Adrenal gland (tissue), 12 donors: ENCODE data around the gene HORMAD2. TPM values are rescaled to one million over a fixed set of nuclear protein-coding genes. Genes with fewer than 3 reads are reported as not detected.

Source experiments
- DNase-seq, 7 donors: peaks; one replicate each; pipeline ENCODE4 v3.0.0-alpha.2; 2019 to 2020
- H3K27ac ChIP-seq, 5 donors: fragments of 200-600 bp; sonication (generic) in 4 of 5; 1 replicate in 3 of 5; 2 replicates in 2 of 5; pipeline versions ENCODE4 v1.5.1 to v1.8.0; 2016 to 2020; ENCODE audit warnings: mild to moderate bottlenecking in 1 of 5
- H3K27me3 ChIP-seq: fragments of 200-600 bp; 2 replicates; pipeline ENCODE4 v1.8.0; 2021
- H3K36me3 ChIP-seq, 2 donors: fragments of 200-600 bp; replicated peaks in 1 of 2; 1 replicate in 1 of 2; 2 replicates in 1 of 2; pipeline versions ENCODE4 v1.5.1 to v1.8.0; 2018 to 2022
- H3K4me1 ChIP-seq, 2 donors: fragments of 200-600 bp; replicated peaks in 1 of 2; 1 replicate in 1 of 2; 2 replicates in 1 of 2; pipeline versions ENCODE4 v1.5.1 to v1.8.0; 2018 to 2021
- H3K4me3 ChIP-seq, 4 donors: fragments of 200-600 bp; sonication (generic) in 3 of 4; one replicate each; pipeline ENCODE4 v1.5.1; 2016 to 2018
- H3K9me3 ChIP-seq, 3 donors: fragments of 200-600 bp; sonication (generic) in 1 of 3; replicated peaks in 1 of 3; 1 replicate in 2 of 3; 2 replicates in 1 of 3; pipeline versions ENCODE4 v1.5.1 to v1.8.0; 2016 to 2021
- CTCF ChIP-seq, 6 experiments: fragments of 450-650 bp in 4 of 6; fragments of 200-600 bp in 2 of 6; sonication (generic) in 1 of 6; IDR thresholded peaks; 1 replicate in 5 of 6; 2 replicates in 1 of 6; pipeline versions ENCODE4 v1.5.1 to v1.8.0; 2016 to 2021; ENCODE audit warnings: antibody characterized with exemption in 6 of 6, mild to moderate bottlenecking in 2 of 6, moderate library complexity in 1 of 6
- POLR2A ChIP-seq, 2 donors: fragments of 450-650 bp; IDR thresholded peaks; one replicate each; pipeline ENCODE4 v1.6.1; 2017; ENCODE audit warnings: antibody characterized with exemption in 2 of 2, mild to moderate bottlenecking in 2 of 2, moderate library complexity in 1 of 2
- WGBS, 4 donors: extraction: QIAGEN DNeasy Blood & Tissue Kit in 2 of 4; methylation state at CpG; one replicate each; pipeline versions ENCODE4 v1.1.5 to v1.1.7; 2013 to 2017; 5-methylcytosine and 5-hydroxymethylcytosine counted together
- intact Hi-C, 2 donors: fragments of 100-400 bp; cut with DNase I; formaldehyde crosslinking; loops; one replicate each; pipeline versions ENCODE4 v1.14.1 to v1.15.0; 2022 to 2023
- polyA plus RNA-seq, 3 donors: library from polyadenylated mRNA; stranded (reverse); fragments of 200-250 nt in 2 of 3; fragments of 350-450 nt in 1 of 3; fragmentation: Illumina TruSeq in 1 of 3; extraction: RNeasy Lipid Tissue Mini Kit (QIAGEN cat#74804) in 1 of 3; gene quantifications; one replicate each; pipeline ENCODE4 v1.2.3, GENCODE V29; 2013 to 2014
- total RNA-seq, 9 donors: library from RNA; depleted of rRNA in 4 of 9; stranded (reverse); fragments of >200 nt in 4 of 9; fragments of 120-200 nt in 1 of 9; fragmentation: NEBNext Ultra II Directional in 1 of 9; extraction: Animal tissue kit (Norgen Biotek cat#: 25700) in 1 of 9; gene quantifications; one replicate each; pipeline versions ENCODE4 v1.1.0 to v1.2.4, GENCODE V29; 2013 to 2023
- donor health status: healthy with polysubstance abuse.
- donor health status: Bipolar disorder and iron deficiency.
- donor health status: DM: yes; HTN: yes; CAD: no.
- donor health status: DM: no; HTN: no; CAD: no.
- donor health status: DM: no; HTN: no; CAD: no.
- donor health status: DM: yes; HTN: yes; CAD: no.

HORMAD2 gene
- total and polyA plus RNA-seq, 12 donors: not detected

- Histone ChIP-seq H3K4me3 (no peak overlapping the region), H3K4me1 (no peaks in the 10 kb centered on the region), H3K9me3 (no peaks in the 10 kb centered on the region), H3K27me3 (peaks cover 2% of the 10 kb centered on the region), H3K27ac (no peak overlapping the region), H3K36me3 (no peaks in the 10 kb centered on the region)
- intact Hi-C loops: loop anchor here in 1 of 2 donors (10.0 kb wide), 1 partner anchor 453 kb away; no protein-coding TSS in a partner anchor
- TF ChIP-seq CTCF (IDR thresholded peaks at IDR 0.05) (no peak), POLR2A (IDR thresholded peaks at IDR 0.05) (no peak)
- no peak for DNase-seq
These were observed 7.3 kb downstream of the HORMAD2 start for GRCh38 chr22:30087611-30088010.

GRCh38 chr22:30088468-30088867 lies 8.2 kb downstream of the HORMAD2 start:
- intact Hi-C loops: loop anchor here in 1 of 2 donors (10.0 kb wide), 1 partner anchor 454 kb away; no protein-coding TSS in a partner anchor
- Histone ChIP-seq H3K4me3 (no peak overlapping the region), H3K9me3 (no peaks in the 10 kb centered on the region), H3K27ac (no peak overlapping the region), H3K27me3 (peaks cover 11% of the 10 kb centered on the region), H3K36me3 (no peaks in the 10 kb centered on the region), H3K4me1 (no peaks in the 10 kb centered on the region)
- TF ChIP-seq CTCF (IDR thresholded peaks at IDR 0.05): no peak
- TF ChIP-seq POLR2A (IDR thresholded peaks at IDR 0.05): no peak
- no peak for DNase-seq

GRCh38 chr22:30089655-30089974 lies 9.4 kb downstream of the HORMAD2 start:
- intact Hi-C loops: loop anchor here in 1 of 2 donors (10.0 kb wide), 1 partner anchor 455 kb away; no protein-coding TSS in a partner anchor
- WGBS, 4 donors: 60 to 73% (median 66%) methylated on average over 1 of the region's 1 CpG
- Histone ChIP-seq H3K9me3 (no peaks in the 10 kb centered on the region), H3K4me3 (no peak overlapping the region), H3K36me3 (no peaks in the 10 kb centered on the region), H3K27ac (no peak overlapping the region), H3K4me1 (no peaks in the 10 kb centered on the region), H3K27me3 (peaks cover 11% of the 10 kb centered on the region)
- no peak for DNase-seq
- TF ChIP-seq POLR2A (IDR thresholded peaks at IDR 0.05): no peak
- TF ChIP-seq CTCF (IDR thresholded peaks at IDR 0.05): no peak

GRCh38 chr22:30092686-30093085 lies 12.4 kb downstream of the HORMAD2 start:
- Histone ChIP-seq H3K4me1 (no peaks in the 10 kb centered on the region), H3K4me3 (no peak overlapping the region), H3K27ac (no peak overlapping the region), H3K27me3 (peaks cover 11% of the 10 kb centered on the region), H3K36me3 (no peaks in the 10 kb centered on the region), H3K9me3 (no peaks in the 10 kb centered on the region)
- 73 to 88% (median 79%) methylated on average over 1 of the region's 1 CpG for WGBS, 4 donors
- no peak for DNase-seq
- no peak for TF ChIP-seq CTCF (IDR thresholded peaks at IDR 0.05)
- no peak for TF ChIP-seq POLR2A (IDR thresholded peaks at IDR 0.05)
- intact Hi-C loops: no loop called here
